ENCODE results near the gene ZNF273. TPM values are rescaled to one million over a fixed set of nuclear protein-coding genes. Genes with fewer than 3 reads are reported as not detected.
"Not testable (repeated sequence)": the region's sequence is repeated elsewhere in the genome, so short reads cannot be mapped to it uniquely, and the experiment has no call there.

ZNF273 gene
- total RNA-seq, 1 donor from 2014 or later, result 9.3 TPM

GRCh38 chr7:64888901-64889685 is 14.0 kb upstream of the ZNF273 start:
- DNase-seq (ENCODE audit: low spot score), result peak; percentile 23

- no peak for DNase-seq (ENCODE audit: low spot score)
These were observed 13.3 kb upstream of the ZNF273 start for GRCh38 chr7:64889686-64890162.

- DNase-seq (ENCODE audit: low spot score), result not testable (repeated sequence)
These were observed 12.8 kb upstream of the ZNF273 start for GRCh38 chr7:64890273-64890672.

- DNase-seq (ENCODE audit: low spot score), result peak; percentile 7
These were observed 12.2 kb upstream of the ZNF273 start for GRCh38 chr7:64890761-64891362.

GRCh38 chr7:64891363-64892081 is 11.6 kb upstream of the ZNF273 start:
- DNase-seq (ENCODE audit: low spot score), result not testable (repeated sequence)

GRCh38 chr7:64892116-64892515 is 11.0 kb upstream of the ZNF273 start:
- no peak for DNase-seq (ENCODE audit: low spot score)

- DNase-seq (ENCODE audit: low spot score), result no peak
These were observed 10.3 kb upstream of the ZNF273 start for GRCh38 chr7:64892666-64893309.

GRCh38 chr7:64893401-64893800 is 9.7 kb upstream of the ZNF273 start:
- peak; percentile 4 for DNase-seq (ENCODE audit: low spot score)

- DNase-seq (ENCODE audit: low spot score), result not testable (repeated sequence)
These were observed 640 bp upstream of the ZNF273 start for GRCh38 chr7:64902461-64902805.

GRCh38 chr7:64904008-64904407 is 935 bp downstream of the ZNF273 start:
- no peak for DNase-seq (ENCODE audit: low spot score)

GRCh38 chr7:64905133-64905532 is 2.1 kb downstream of the ZNF273 start:
- DNase-seq (ENCODE audit: low spot score), result no peak

- DNase-seq (ENCODE audit: low spot score), result no peak
These were observed 2.5 kb downstream of the ZNF273 start for GRCh38 chr7:64905547-64905946.

- DNase-seq (ENCODE audit: low spot score), result no peak
These were observed 4.7 kb downstream of the ZNF273 start for GRCh38 chr7:64907641-64908326.

GRCh38 chr7:64908358-64908757 is 5.3 kb downstream of the ZNF273 start:
- no peak for DNase-seq (ENCODE audit: low spot score)

- DNase-seq (ENCODE audit: low spot score), result no peak
These were observed 11.5 kb downstream of the ZNF273 start for GRCh38 chr7:64914557-64914956.

GRCh38 chr7:64915301-64915700 is 12.2 kb downstream of the ZNF273 start:
- DNase-seq (ENCODE audit: low spot score), result not testable (repeated sequence)

GRCh38 chr7:64928252-64929187 is 25.4 kb downstream of the ZNF273 start:
- not testable (repeated sequence) for DNase-seq (ENCODE audit: low spot score)

- DNase-seq (ENCODE audit: low spot score), result no peak
These were observed 31.4 kb downstream of the ZNF273 start for GRCh38 chr7:64934478-64934877.

GRCh38 chr7:64938540-64938939 is 35.5 kb downstream of the ZNF273 start:
- no peak for DNase-seq (ENCODE audit: low spot score)

- not testable (repeated sequence) for DNase-seq (ENCODE audit: low spot score)
These were observed 36.9 kb downstream of the ZNF273 start for GRCh38 chr7:64940021-64940420.
